HepG2 (cell line): ENCODE results near the gene C14orf119. TPM values are rescaled to one million over a fixed set of nuclear protein-coding genes. Genes with fewer than 3 reads are reported as not detected.
A peak's percentile ranks its signal among the peaks of the same experiment; 100 is the strongest.

Source experiments
- CEBPG ChIP-seq: IDR thresholded peaks from 2 replicates; pipeline ENCODE4 v1.6.1; 2016
- CSRNP1 ChIP-seq: sonication (generic); formaldehyde crosslinking; IDR thresholded peaks from 2 replicates; pipeline ENCODE4 v1.8.1; 2023; ENCODE audit warnings: mild to moderate bottlenecking, missing genetic modification reagents
- DMTF1 ChIP-seq: sonication (generic); formaldehyde crosslinking; IDR thresholded peaks from 2 replicates; pipeline ENCODE4 v1.4.0; 2020; ENCODE audit warnings: mild to moderate bottlenecking, missing genetic modification reagents
- ETV5 ChIP-seq: IDR thresholded peaks from 2 replicates; pipeline ENCODE4 v1.6.1; 2018; ENCODE audit warnings: missing biosample characterization, missing genetic modification reagents, inconsistent platforms, borderline replicate concordance
- FOXA3 ChIP-seq: IDR thresholded peaks from 2 replicates; pipeline ENCODE4 v1.6.1; 2016; ENCODE audit warnings: missing genetic modification reagents, missing compliant biosample characterization
- MLX ChIP-seq: IDR thresholded peaks from 2 replicates; pipeline ENCODE4 v1.6.1; 2016
- MTF1 ChIP-seq: sonication (generic); formaldehyde crosslinking; IDR thresholded peaks from 2 replicates; pipeline ENCODE4 v1.5.0; 2020; ENCODE audit warnings: missing genetic modification reagents
- MYPOP ChIP-seq: sonication (generic); formaldehyde crosslinking; IDR thresholded peaks from 2 replicates; pipeline ENCODE4 v1.8.1; 2023; ENCODE audit warnings: mild to moderate bottlenecking, moderate library complexity, missing genetic modification reagents
- NFRKB ChIP-seq: fragments of 450-650 bp; IDR thresholded peaks from 2 replicates; pipeline ENCODE4 v1.6.1; 2017
- NFYB ChIP-seq: sonication (generic); formaldehyde crosslinking; IDR thresholded peaks from 2 replicates; pipeline ENCODE4 v1.4.0; 2020; ENCODE audit warnings: missing genetic modification reagents
- PRDM4 ChIP-seq: sonication (generic); formaldehyde crosslinking; IDR thresholded peaks from 2 replicates; pipeline ENCODE4 v1.9.0; 2021; ENCODE audit warnings: missing genetic modification reagents, borderline replicate concordance
- RAD51 ChIP-seq: fragments of 450-650 bp; IDR thresholded peaks from 2 replicates; pipeline ENCODE4 v1.6.1; 2016; ENCODE audit warnings: borderline replicate concordance
- SIN3B ChIP-seq: fragments of 150-350 bp; IDR thresholded peaks from 2 replicates; pipeline ENCODE4 v1.6.1; 2014; ENCODE audit warnings: low read length
- SMC3 ChIP-seq: IDR thresholded peaks from 2 replicates; pipeline ENCODE4 v1.6.1; 2011; ENCODE audit warnings: low read length, improper control_type of control experiment
- TBL1XR1 ChIP-seq: fragments of 150-350 bp; IDR thresholded peaks from 2 replicates; pipeline ENCODE4 v1.6.1; 2014; ENCODE audit warnings: borderline replicate concordance, low read length; ENCODE audit not compliant: partially characterized antibody
- TCF12 ChIP-seq, 2 experiments: fragments of 450-650 bp in 1 of 2; sonication (generic) in 1 of 2; formaldehyde crosslinking in 1 of 2; IDR thresholded peaks; 2 replicates each; pipeline versions ENCODE4 v1.6.1 to v1.8.0; 2017 to 2022; ENCODE audit warnings: antibody characterized with exemption in 1 of 2, mild to moderate bottlenecking in 1 of 2, missing genetic modification reagents in 1 of 2, moderate library complexity in 1 of 2
- ZFY ChIP-seq: sonication (generic); formaldehyde crosslinking; IDR thresholded peaks from 2 replicates; pipeline ENCODE4 v1.4.0; 2020; ENCODE audit warnings: missing genetic modification reagents
- ZNF710 ChIP-seq: sonication (generic); formaldehyde crosslinking; IDR thresholded peaks from 2 replicates; pipeline ENCODE4 v1.5.0; 2020; ENCODE audit warnings: mild to moderate bottlenecking, missing genetic modification reagents, borderline replicate concordance
- ZZZ3 ChIP-seq: sonication (generic); formaldehyde crosslinking; IDR thresholded peaks from 2 replicates; pipeline ENCODE4 v1.4.0; 2020; ENCODE audit warnings: missing genetic modification reagents, mild to moderate bottlenecking, borderline replicate concordance
- polyA plus RNA-seq, 8 experiments: library from polyadenylated mRNA; depleted of rRNA in 3 of 8; stranded (reverse) in 7 of 8; unstranded in 1 of 8; fragments of >200 nt; fragmentation: Illumina TruSeq in 4 of 8; extraction: Trizol in 4 of 8; gene quantifications; 2 replicates each; pipeline versions ENCODE4 v1.2.1 to v1.2.3, GENCODE V29; 2011 to 2016; ENCODE audit warnings: low read depth in 4 of 8, missing spikeins in 1 of 8, mixed read lengths in 1 of 8; ENCODE audit not compliant: insufficient read depth in 1 of 8
- total RNA-seq, 5 experiments: library from RNA; depleted of rRNA; stranded (reverse); fragments of >200 nt; fragmentation: Illumina TruSeq; extraction: Trizol; gene quantifications; 2 replicates each; pipeline ENCODE4 v1.2.3, GENCODE V29; 2016; ENCODE audit warnings: low read depth in 1 of 5

Gene C14orf119
- total and polyA plus RNA-seq, 2 of the 13 experiments (the other 11 are each of a cell fraction or from before 2014, with no cell fraction given), result 117 to 206 TPM

- TF ChIP-seq MYPOP (CRISPR knock-in tag) (0 out of 2 replicates have a peak, but pooled peaks have one; percentile 69), MTF1 (CRISPR knock-in tag) (no peak), TBL1XR1 (no peak), TCF12 (IDR thresholded peaks at IDR 0.05) (no peak), TCF12 (CRISPR knock-in tag; IDR thresholded peaks at IDR 0.05) (no peak), PRDM4 (CRISPR knock-in tag) (no peak), ZFY (CRISPR knock-in tag) (peak; percentile 61), ZZZ3 (CRISPR knock-in tag) (0 out of 2 replicates have a peak, but pooled peaks have one; percentile 48), DMTF1 (CRISPR knock-in tag) (no peak), NFYB (CRISPR knock-in tag) (no peak; the same call in 1 of the 2 replicates), MLX (CRISPR knock-in tag) (no peak), NFRKB (no peak), CEBPG (CRISPR knock-in tag) (0 out of 2 replicates have a peak, but pooled peaks have one; percentile 32), SIN3B (no peak), CSRNP1 (no peak), ZNF710 (CRISPR knock-in tag) (no peak; the same call in 1 of the 2 replicates), ETV5 (CRISPR knock-in tag) (no peak; the same call in 1 of the 2 replicates), FOXA3 (peak; percentile 60), SMC3 (peak; percentile 59), RAD51 (no peak)
Observed at GRCh38 chr14:23056145-23056955, 39.0 kb upstream of the C14orf119 start (continued).
